Panc1 (cell line): ENCODE measurements around the gene SRCIN1.

Experiments used
- POLR2AphosphoS5 ChIP-seq: IDR thresholded peaks from 2 replicates; pipeline ENCODE4 v1.6.1; 2012; ENCODE audit warnings: mild to moderate bottlenecking, low read depth, low read length, moderate library complexity
- SIN3A ChIP-seq: IDR thresholded peaks from 2 replicates; pipeline ENCODE4 v1.6.1; 2012; ENCODE audit warnings: low read depth, mild to moderate bottlenecking, low read length, moderate library complexity, borderline replicate concordance; ENCODE audit not compliant: insufficient read depth
- TCF7L2 ChIP-seq: IDR thresholded peaks from 2 replicates; pipeline ENCODE4 v1.6.1; 2011; ENCODE audit warnings: mild to moderate bottlenecking, low read depth, low read length, inconsistent platforms
- TF ChIP-seq, protein P1 (sequence below): fragments of 450-650 bp; IDR thresholded peaks from 2 replicates; pipeline ENCODE4 v1.5.1; 2017; ENCODE audit warnings: mild to moderate bottlenecking
- TF ChIP-seq, protein P2 (sequence below), 2 experiments: IDR thresholded peaks; 2 replicates each; pipeline ENCODE4 v1.6.1; 2011 to 2012; ENCODE audit warnings: low read depth in 2 of 2, control low read depth in 1 of 2, low read length in 1 of 2, mild to moderate bottlenecking in 1 of 2, moderate library complexity in 1 of 2; ENCODE audit not compliant: insufficient read depth in 1 of 2

DNA sequence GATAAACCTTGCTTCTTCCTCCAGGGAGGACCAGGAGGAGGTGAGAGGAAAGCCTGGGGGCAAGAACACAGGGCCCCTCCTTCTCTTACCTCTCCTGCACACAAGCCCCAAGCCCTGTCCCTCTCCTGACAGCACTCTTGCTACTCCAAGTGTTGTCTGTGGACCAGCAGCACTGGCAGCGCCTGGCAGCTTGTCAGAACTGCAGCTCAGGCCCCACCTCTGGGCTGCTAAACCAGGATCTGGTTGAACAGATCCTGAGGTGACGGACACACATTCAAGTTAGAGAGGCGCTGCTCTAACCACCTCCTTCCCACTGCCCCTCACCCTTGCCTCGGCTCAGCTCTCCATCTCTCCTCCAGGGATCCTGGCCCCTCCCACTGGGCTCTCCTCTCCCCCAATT is 56.5 kb downstream of the SRCIN1 start:
- TF ChIP-seq, protein P1, sequence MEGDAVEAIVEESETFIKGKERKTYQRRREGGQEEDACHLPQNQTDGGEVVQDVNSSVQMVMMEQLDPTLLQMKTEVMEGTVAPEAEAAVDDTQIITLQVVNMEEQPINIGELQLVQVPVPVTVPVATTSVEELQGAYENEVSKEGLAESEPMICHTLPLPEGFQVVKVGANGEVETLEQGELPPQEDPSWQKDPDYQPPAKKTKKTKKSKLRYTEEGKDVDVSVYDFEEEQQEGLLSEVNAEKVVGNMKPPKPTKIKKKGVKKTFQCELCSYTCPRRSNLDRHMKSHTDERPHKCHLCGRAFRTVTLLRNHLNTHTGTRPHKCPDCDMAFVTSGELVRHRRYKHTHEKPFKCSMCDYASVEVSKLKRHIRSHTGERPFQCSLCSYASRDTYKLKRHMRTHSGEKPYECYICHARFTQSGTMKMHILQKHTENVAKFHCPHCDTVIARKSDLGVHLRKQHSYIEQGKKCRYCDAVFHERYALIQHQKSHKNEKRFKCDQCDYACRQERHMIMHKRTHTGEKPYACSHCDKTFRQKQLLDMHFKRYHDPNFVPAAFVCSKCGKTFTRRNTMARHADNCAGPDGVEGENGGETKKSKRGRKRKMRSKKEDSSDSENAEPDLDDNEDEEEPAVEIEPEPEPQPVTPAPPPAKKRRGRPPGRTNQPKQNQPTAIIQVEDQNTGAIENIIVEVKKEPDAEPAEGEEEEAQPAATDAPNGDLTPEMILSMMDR: no peak
- no peak for TF ChIP-seq POLR2AphosphoS5
- TF ChIP-seq SIN3A: no peak
- TF ChIP-seq, protein P2, sequence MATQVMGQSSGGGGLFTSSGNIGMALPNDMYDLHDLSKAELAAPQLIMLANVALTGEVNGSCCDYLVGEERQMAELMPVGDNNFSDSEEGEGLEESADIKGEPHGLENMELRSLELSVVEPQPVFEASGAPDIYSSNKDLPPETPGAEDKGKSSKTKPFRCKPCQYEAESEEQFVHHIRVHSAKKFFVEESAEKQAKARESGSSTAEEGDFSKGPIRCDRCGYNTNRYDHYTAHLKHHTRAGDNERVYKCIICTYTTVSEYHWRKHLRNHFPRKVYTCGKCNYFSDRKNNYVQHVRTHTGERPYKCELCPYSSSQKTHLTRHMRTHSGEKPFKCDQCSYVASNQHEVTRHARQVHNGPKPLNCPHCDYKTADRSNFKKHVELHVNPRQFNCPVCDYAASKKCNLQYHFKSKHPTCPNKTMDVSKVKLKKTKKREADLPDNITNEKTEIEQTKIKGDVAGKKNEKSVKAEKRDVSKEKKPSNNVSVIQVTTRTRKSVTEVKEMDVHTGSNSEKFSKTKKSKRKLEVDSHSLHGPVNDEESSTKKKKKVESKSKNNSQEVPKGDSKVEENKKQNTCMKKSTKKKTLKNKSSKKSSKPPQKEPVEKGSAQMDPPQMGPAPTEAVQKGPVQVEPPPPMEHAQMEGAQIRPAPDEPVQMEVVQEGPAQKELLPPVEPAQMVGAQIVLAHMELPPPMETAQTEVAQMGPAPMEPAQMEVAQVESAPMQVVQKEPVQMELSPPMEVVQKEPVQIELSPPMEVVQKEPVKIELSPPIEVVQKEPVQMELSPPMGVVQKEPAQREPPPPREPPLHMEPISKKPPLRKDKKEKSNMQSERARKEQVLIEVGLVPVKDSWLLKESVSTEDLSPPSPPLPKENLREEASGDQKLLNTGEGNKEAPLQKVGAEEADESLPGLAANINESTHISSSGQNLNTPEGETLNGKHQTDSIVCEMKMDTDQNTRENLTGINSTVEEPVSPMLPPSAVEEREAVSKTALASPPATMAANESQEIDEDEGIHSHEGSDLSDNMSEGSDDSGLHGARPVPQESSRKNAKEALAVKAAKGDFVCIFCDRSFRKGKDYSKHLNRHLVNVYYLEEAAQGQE (IDR thresholded peaks at IDR 0.05; ENCODE audit: insufficient read depth in 1 of 2, low read depth in 2 of 2, low read length in 1 of 2): no peak
- no peak for TF ChIP-seq TCF7L2
